Panc1 (cell line): ENCODE measurements around the gene OR4A16. TPM values are rescaled to one million over a fixed set of nuclear protein-coding genes. Genes with fewer than 3 reads are reported as not detected.

Source experiments
- ATAC-seq: fragments of 200-7000 bp; cut with Tn5 transposase; 2 replicates; pipeline ENCODE4 v1.9.1; 2020; ENCODE audit warnings: mild to moderate bottlenecking, moderate library complexity
- Bru-seq: library from RNA; stranded (reverse); fragments of 400-500 nt; gene quantifications from one replicate; lab custom pipeline; 2021; lab: Mats Ljungman, UMichigan
- BruChase-seq, 2 experiments: library from RNA; stranded (reverse); fragments of 400-500 nt; gene quantifications; one replicate each; lab custom pipeline; 2021; lab: Mats Ljungman, UMichigan
- BruUV-seq: library from RNA; stranded (reverse); fragments of 400-500 nt; replicated peaks from 2 replicates; lab custom pipeline; 2021; lab: Mats Ljungman, UMichigan
- CTCF ChIA-PET: fragments of 300-600 bp; sonication (Branson Sonifier 250); formaldehyde crosslinking; loops from one replicate; lab custom pipeline; 2022; ENCODE audit warnings: antibody characterized with exemption; lab: Charles Lee
- POLR2A ChIA-PET: fragments of 300-600 bp; sonication (Branson Sonifier 250); formaldehyde crosslinking; loops from one replicate; lab custom pipeline; 2022; ENCODE audit warnings: antibody characterized with exemption; lab: Charles Lee
- DNase-seq: peaks from one replicate; pipeline ENCODE4 v3.0.0-alpha.2; 2010; ENCODE audit warnings: low read depth, low spot score
- H3K27ac ChIP-seq: 2 replicates; pipeline ENCODE4 v1.5.1; 2011; ENCODE audit warnings: mild to moderate bottlenecking, low read length, inconsistent platforms
- H3K27me3 ChIP-seq: fragments of 200-500 bp; sonication (Bioruptor generic); 2 replicates; pipeline ENCODE4 v1.6.0; 2014; ENCODE audit warnings: low read length, inconsistent platforms; ENCODE audit not compliant: control insufficient read depth, insufficient read depth
- H3K36me3 ChIP-seq: fragments of 200-500 bp; sonication (Bioruptor generic); 2 replicates; pipeline ENCODE4 v1.5.1; 2014; ENCODE audit warnings: inconsistent platforms, mild to moderate bottlenecking, low read length, moderate library complexity; ENCODE audit not compliant: control insufficient read depth, insufficient read depth
- H3K4me1 ChIP-seq: 2 replicates; pipeline ENCODE4 v1.5.1; 2011; ENCODE audit warnings: inconsistent platforms, mild to moderate bottlenecking, low read length, moderate library complexity; ENCODE audit not compliant: control insufficient read depth, insufficient read depth
- H3K4me3 ChIP-seq, 2 experiments: 2 replicates each; pipeline ENCODE4 v1.5.1; 2011 to 2012; ENCODE audit warnings: low read depth in 2 of 2, low read length in 2 of 2, mild to moderate bottlenecking in 2 of 2, inconsistent platforms in 1 of 2, moderate library complexity in 1 of 2
- H3K9me3 ChIP-seq: fragments of 200-500 bp; sonication (Bioruptor generic); 2 replicates; pipeline ENCODE4 v1.5.1; 2014; ENCODE audit warnings: low read depth, mild to moderate bottlenecking, inconsistent platforms, low read length, moderate library complexity; ENCODE audit not compliant: control insufficient read depth, insufficient read depth
- CTCF ChIP-seq: fragments of 450-650 bp; IDR thresholded peaks from 2 replicates; pipeline ENCODE4 v1.5.1; 2017; ENCODE audit warnings: mild to moderate bottlenecking
- POLR2AphosphoS5 ChIP-seq: IDR thresholded peaks from 2 replicates; pipeline ENCODE4 v1.6.1; 2012; ENCODE audit warnings: mild to moderate bottlenecking, low read depth, low read length, moderate library complexity
- SIN3A ChIP-seq: IDR thresholded peaks from 2 replicates; pipeline ENCODE4 v1.6.1; 2012; ENCODE audit warnings: low read depth, mild to moderate bottlenecking, low read length, moderate library complexity, borderline replicate concordance; ENCODE audit not compliant: insufficient read depth
- TCF7L2 ChIP-seq: IDR thresholded peaks from 2 replicates; pipeline ENCODE4 v1.6.1; 2011; ENCODE audit warnings: mild to moderate bottlenecking, low read depth, low read length, inconsistent platforms
- in situ Hi-C: cut with HindIII; loops from 2 replicates; pipeline ENCODE4 v1.10.0; 2016; ENCODE audit warnings: low sequenced_read_pairs, low pct_unique_long_range_greater_than_20kb
- intact Hi-C: fragments of 100-400 bp; cut with micrococcal nuclease; formaldehyde crosslinking; loops from one replicate; pipeline ENCODE4 v1.10.0; 2022; ENCODE audit not compliant: unreplicated experiment
- long read RNA-seq: library from polyadenylated mRNA; unstranded; transcript quantifications from one replicate; pipeline ENCODE4 v2.0.0, GENCODE V29; 2021; ENCODE audit not compliant: unreplicated experiment
- polyA plus RNA-seq: library from polyadenylated mRNA; unstranded; fragments of >200 nt; gene quantifications from one replicate; pipeline ENCODE4 v1.2.1, GENCODE V29; 2012; ENCODE audit warnings: missing spikeins; ENCODE audit not compliant: insufficient read length
- total RNA-seq: library from RNA; stranded (reverse); gene quantifications from one replicate; pipeline ENCODE4 v1.2.1, GENCODE V29; 2021; ENCODE audit not compliant: unreplicated experiment
- TF ChIP-seq, protein P1 (sequence below), 2 experiments: IDR thresholded peaks; 2 replicates each; pipeline ENCODE4 v1.6.1; 2011 to 2012; ENCODE audit warnings: low read depth in 2 of 2, control low read depth in 1 of 2, low read length in 1 of 2, mild to moderate bottlenecking in 1 of 2, moderate library complexity in 1 of 2; ENCODE audit not compliant: insufficient read depth in 1 of 2

Gene OR4A16
- total RNA-seq (not detected), Bru-seq, nascent RNA (not detected), BruChase-seq, experiment 1, labeled RNA remaining after a 2-hour chase (not detected), BruChase-seq, experiment 2, labeled RNA remaining after a 6-hour chase (not detected)
- not detected for polyA plus RNA-seq
- long read RNA-seq: 0 reads

DNA sequence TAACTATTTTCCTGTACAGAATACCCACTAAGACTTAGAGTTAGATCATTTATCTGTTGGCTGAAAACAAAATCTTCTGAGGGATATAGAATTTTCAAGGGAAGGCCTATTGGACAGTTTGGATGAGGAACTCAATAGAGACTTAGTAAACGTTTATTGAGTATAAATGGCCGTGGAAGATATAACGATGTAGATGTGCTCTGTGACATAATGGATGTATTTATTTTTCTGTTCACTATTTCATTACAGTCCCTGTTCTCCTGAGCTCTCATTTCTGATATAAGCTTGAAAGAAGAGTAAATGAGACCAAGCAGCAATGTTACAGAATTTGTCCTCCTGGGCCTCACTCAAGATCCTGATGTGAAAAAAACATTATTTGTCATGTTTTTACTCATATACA lies at the start of gene OR4A16:
Gene OR4A16, plus strand, starts transcription at position 301 of the 400 bp plus-strand sequence. Its CDS starts 0 bp downstream, at position 301.
- no TSS peak for BruUV-seq
- Histone ChIP-seq H3K27ac (no peak within 1 kb of the TSS), H3K9me3 (no peaks in the 10 kb centered on the region), H3K27me3 (no peaks in the 10 kb centered on the region), H3K4me3 (no peak within 1 kb of the TSS), H3K4me1 (no peaks in the 10 kb centered on the region), H3K36me3 (no peaks in the 10 kb centered on the region)
- ChIA-PET POLR2A (no interaction called here), CTCF (no interaction called here)
- in situ Hi-C loops: no loop called here
- DNase-seq: no peak
- TF ChIP-seq SIN3A: no peak
- no peak for TF ChIP-seq CTCF
- TF ChIP-seq, protein P1, sequence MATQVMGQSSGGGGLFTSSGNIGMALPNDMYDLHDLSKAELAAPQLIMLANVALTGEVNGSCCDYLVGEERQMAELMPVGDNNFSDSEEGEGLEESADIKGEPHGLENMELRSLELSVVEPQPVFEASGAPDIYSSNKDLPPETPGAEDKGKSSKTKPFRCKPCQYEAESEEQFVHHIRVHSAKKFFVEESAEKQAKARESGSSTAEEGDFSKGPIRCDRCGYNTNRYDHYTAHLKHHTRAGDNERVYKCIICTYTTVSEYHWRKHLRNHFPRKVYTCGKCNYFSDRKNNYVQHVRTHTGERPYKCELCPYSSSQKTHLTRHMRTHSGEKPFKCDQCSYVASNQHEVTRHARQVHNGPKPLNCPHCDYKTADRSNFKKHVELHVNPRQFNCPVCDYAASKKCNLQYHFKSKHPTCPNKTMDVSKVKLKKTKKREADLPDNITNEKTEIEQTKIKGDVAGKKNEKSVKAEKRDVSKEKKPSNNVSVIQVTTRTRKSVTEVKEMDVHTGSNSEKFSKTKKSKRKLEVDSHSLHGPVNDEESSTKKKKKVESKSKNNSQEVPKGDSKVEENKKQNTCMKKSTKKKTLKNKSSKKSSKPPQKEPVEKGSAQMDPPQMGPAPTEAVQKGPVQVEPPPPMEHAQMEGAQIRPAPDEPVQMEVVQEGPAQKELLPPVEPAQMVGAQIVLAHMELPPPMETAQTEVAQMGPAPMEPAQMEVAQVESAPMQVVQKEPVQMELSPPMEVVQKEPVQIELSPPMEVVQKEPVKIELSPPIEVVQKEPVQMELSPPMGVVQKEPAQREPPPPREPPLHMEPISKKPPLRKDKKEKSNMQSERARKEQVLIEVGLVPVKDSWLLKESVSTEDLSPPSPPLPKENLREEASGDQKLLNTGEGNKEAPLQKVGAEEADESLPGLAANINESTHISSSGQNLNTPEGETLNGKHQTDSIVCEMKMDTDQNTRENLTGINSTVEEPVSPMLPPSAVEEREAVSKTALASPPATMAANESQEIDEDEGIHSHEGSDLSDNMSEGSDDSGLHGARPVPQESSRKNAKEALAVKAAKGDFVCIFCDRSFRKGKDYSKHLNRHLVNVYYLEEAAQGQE (IDR thresholded peaks at IDR 0.05; ENCODE audit: insufficient read depth in 1 of 2, low read depth in 2 of 2, low read length in 1 of 2): no peak
- no peak for TF ChIP-seq TCF7L2
- TF ChIP-seq POLR2AphosphoS5: no peak
- no peak for ATAC-seq
- intact Hi-C loops: no loop called here

GRCh38 chr11:55324500-55324899 lies 18.5 kb upstream of the OR4A16 start:
- H3K27me3 ChIP-seq: no peaks in the 10 kb centered on the region

More at GRCh38 chr11:55324500-55324899, 18.5 kb upstream of the OR4A16 start:
- no peaks in the 10 kb centered on the region for H3K9me3 ChIP-seq
- ChIA-PET POLR2A (no interaction called here), CTCF (no interaction called here)
- H3K27ac ChIP-seq: no peak overlapping the region
- intact Hi-C loops (no loop called here), in situ Hi-C loops (no loop called here)
- no peaks in the 10 kb centered on the region for H3K36me3 ChIP-seq
- H3K4me3 ChIP-seq: no peak overlapping the region
- no TSS peak for BruUV-seq
- TF ChIP-seq POLR2AphosphoS5 (no peak), CTCF (no peak), SIN3A (no peak), TCF7L2 (no peak)
- TF ChIP-seq, protein P1 (IDR thresholded peaks at IDR 0.05; ENCODE audit: insufficient read depth in 1 of 2, low read depth in 2 of 2, low read length in 1 of 2): no peak
- H3K4me1 ChIP-seq: no peaks in the 10 kb centered on the region
- DNase-seq (no peak), ATAC-seq (no peak)
